Measurements from ENCODE around the gene MRPS18A. TPM values are rescaled to one million over a fixed set of nuclear protein-coding genes. Genes with fewer than 3 reads are reported as not detected.

Gene MRPS18A
- total and polyA plus RNA-seq, 2 donors (not counting 1 experiment from before 2014, with no cell fraction given): 39.6 to 46.3 TPM

DNA sequence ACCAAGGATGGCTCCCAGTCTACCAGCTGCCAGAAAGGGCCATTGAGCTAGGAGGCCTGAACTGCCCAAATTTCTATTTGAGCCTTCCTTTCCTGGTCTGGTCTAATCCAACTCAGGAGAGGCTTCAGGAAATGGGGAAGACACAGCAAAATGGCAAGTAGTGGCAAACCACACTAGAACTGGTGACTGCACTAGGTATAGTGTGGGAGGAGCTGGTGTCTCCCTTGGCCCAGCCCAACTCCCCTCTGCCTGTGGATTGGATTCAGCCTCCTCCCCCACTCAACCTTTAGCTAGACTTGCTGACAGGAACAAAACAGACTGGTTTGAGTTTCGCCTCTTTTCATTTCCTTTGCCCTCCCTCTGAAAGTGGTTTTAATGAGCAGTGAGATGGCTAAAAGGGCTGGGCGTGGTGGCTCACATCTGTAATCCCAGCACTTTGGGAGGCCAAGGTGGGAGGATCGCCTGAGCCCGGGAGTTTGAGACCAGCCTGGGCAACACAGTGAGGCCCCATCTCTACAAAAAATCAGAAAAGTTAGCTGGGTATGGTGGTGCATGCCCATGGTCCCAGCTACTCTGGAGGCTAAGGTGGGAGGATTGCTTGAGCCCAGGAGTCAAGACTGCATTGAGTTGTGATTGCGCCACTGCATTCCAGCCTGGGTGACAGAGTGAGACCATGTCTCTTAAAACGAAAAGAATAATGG lies 17.5 kb downstream of the MRPS18A start:
- ATAC-seq (ENCODE audit: low read depth): no peak
- TF ChIP-seq EZH2 (IDR thresholded peaks at IDR 0.05; ENCODE audit: borderline replicate concordance, insufficient read depth, low read depth, low read length, poor library complexity, severe bottlenecking): no peak
- TF ChIP-seq, protein P1, sequence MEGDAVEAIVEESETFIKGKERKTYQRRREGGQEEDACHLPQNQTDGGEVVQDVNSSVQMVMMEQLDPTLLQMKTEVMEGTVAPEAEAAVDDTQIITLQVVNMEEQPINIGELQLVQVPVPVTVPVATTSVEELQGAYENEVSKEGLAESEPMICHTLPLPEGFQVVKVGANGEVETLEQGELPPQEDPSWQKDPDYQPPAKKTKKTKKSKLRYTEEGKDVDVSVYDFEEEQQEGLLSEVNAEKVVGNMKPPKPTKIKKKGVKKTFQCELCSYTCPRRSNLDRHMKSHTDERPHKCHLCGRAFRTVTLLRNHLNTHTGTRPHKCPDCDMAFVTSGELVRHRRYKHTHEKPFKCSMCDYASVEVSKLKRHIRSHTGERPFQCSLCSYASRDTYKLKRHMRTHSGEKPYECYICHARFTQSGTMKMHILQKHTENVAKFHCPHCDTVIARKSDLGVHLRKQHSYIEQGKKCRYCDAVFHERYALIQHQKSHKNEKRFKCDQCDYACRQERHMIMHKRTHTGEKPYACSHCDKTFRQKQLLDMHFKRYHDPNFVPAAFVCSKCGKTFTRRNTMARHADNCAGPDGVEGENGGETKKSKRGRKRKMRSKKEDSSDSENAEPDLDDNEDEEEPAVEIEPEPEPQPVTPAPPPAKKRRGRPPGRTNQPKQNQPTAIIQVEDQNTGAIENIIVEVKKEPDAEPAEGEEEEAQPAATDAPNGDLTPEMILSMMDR (IDR thresholded peaks at IDR 0.05): no peak
- H3K9me3 Mint-ChIP-seq (ENCODE audit: insufficient read depth): no peaks in the 10 kb centered on the region
- no peak overlapping the region for H3K4me2 ChIP-seq (replicated peaks; ENCODE audit: low read depth, low read length, poor library complexity, severe bottlenecking)
- ChIA-PET POLR2A (no interaction called here), CTCF (interaction anchor here (0.8 to 7.9 kb wide), 8 partner anchors 55 to 643 kb away, joined by 3 to 102 read pairs (median 7); partner anchors contain the start of genes AARS2 and VEGFA)
- peaks cover 5 to 36% of the 10 kb centered on the region in 2 experiments for H3K36me3 ChIP-seq (replicated peaks in 1 of 2; ENCODE audit: control extremely low read depth in 1 of 2, control insufficient read depth in 1 of 2, extremely low read depth in 1 of 2, insufficient read depth in 2 of 2, low read length in 1 of 2)
- no peak overlapping the region for H3K4me3 Mint-ChIP-seq
- H3K27ac ChIP-seq (ENCODE audit: low read length in 2 of 2): no peak overlapping the region
- H3K79me2 ChIP-seq (ENCODE audit: control insufficient read depth, insufficient read depth, low read length): no peaks in the 10 kb centered on the region
- no peaks in the 10 kb centered on the region for H3K27me3 Mint-ChIP-seq
- no peak overlapping the region for H3K4me3 ChIP-seq (ENCODE audit: control extremely low read depth in 1 of 5, extremely low read depth in 1 of 5, insufficient read depth in 1 of 5, low read depth in 2 of 5, low read length in 4 of 5)
- H3K9ac ChIP-seq (ENCODE audit: low read length): no peak overlapping the region
- H4K20me1 ChIP-seq (ENCODE audit: control insufficient read depth, insufficient read depth, low read length, poor library complexity, severe bottlenecking): no peaks in the 10 kb centered on the region
- H2AFZ ChIP-seq (ENCODE audit: insufficient read depth, low read depth, low read length, poor library complexity, severe bottlenecking): no peak overlapping the region
- peaks cover 13 to 15% of the 10 kb centered on the region in 2 donors for H3K4me1 ChIP-seq (ENCODE audit: control insufficient read depth in 2 of 2, insufficient read depth in 2 of 2, low read length in 2 of 2)
- no peaks in the 10 kb centered on the region for H3K9me3 ChIP-seq (ENCODE audit: control extremely low read depth in 1 of 3, control insufficient read depth in 2 of 3, insufficient read depth in 1 of 3, low read length in 2 of 3)
- DNase-seq: no peak
- H3K27me3 ChIP-seq (replicated peaks in 1 of 4; ENCODE audit: control extremely low read depth in 1 of 4, control insufficient read depth in 3 of 4, insufficient read depth in 4 of 4, low read length in 3 of 4): no peaks in the 10 kb centered on the region
- intact Hi-C loops (cut with micrococcal nuclease): loop anchor here (5.0 kb wide), 2 partner anchors 43 to 52 kb away; partner anchors contain the start of gene GTPBP2
- no peak overlapping the region for H3K27ac Mint-ChIP-seq
- WGBS (ENCODE audit: insufficient coverage): 100% methylated on average over 5 of the region's 6 CpGs
- H3K4me1 Mint-ChIP-seq: peaks cover 19% of the 10 kb centered on the region

Data from B cell (primary cell).